HEK293 (cell line): Measurements from ENCODE around the gene PPIP5K2.

ENCODE experiments used
- CTCF ChIA-PET: fragments of 350-600 bp; formaldehyde crosslinking; extraction: SDS; loops from one replicate; lab custom pipeline; 2021; ENCODE audit warnings: antibody characterized with exemption; lab: Yijun Ruan, JAX
- POLR2A ChIA-PET: fragments of 300-600 bp; formaldehyde crosslinking; extraction: SDS; loops from one replicate; lab custom pipeline; 2020; ENCODE audit warnings: antibody characterized with exemption, inconsistent platforms; lab: Yijun Ruan, JAX
- H3K27ac ChIP-seq: fragments of 200-500 bp; sonication (Bioruptor generic); 2 replicates; pipeline ENCODE4 v1.5.1; 2014; ENCODE audit warnings: low read depth, low read length, control low read depth, inconsistent platforms; ENCODE audit errors: extremely low read depth
- H3K36me3 ChIP-seq, 2 experiments: fragments of 200-500 bp in 1 of 2; sonication (Bioruptor generic) in 1 of 2; 1 replicate in 1 of 2; 2 replicates in 1 of 2; pipeline ENCODE4 v1.5.1; 2014 to 2017; ENCODE audit warnings: inconsistent platforms in 2 of 2, low read length in 2 of 2; ENCODE audit not compliant: control insufficient read depth in 2 of 2, insufficient read depth in 1 of 2
- H3K4me1 ChIP-seq: fragments of 200-500 bp; sonication (Bioruptor generic); 2 replicates; pipeline ENCODE4 v1.5.1; 2014; ENCODE audit warnings: mild to moderate bottlenecking, low read length, inconsistent platforms; ENCODE audit not compliant: control insufficient read depth, insufficient read depth
- H3K4me3 ChIP-seq: 2 replicates; pipeline ENCODE4 v1.5.1; 2011; ENCODE audit warnings: low read depth, mild to moderate bottlenecking, control low read depth, low read length, moderate library complexity
- H3K9me3 ChIP-seq: fragments of 200-500 bp; sonication (Bioruptor generic); 2 replicates; pipeline ENCODE4 v1.5.1; 2014; ENCODE audit warnings: low read depth, low read length, inconsistent platforms; ENCODE audit not compliant: control insufficient read depth, insufficient read depth
- KLF9 ChIP-seq: fragments of 450-650 bp; formaldehyde crosslinking; IDR thresholded peaks from 2 replicates; pipeline ENCODE4 v1.5.1; 2016; ENCODE audit warnings: missing biosample characterization, missing genetic modification characterization, low read depth
- REPIN1 ChIP-seq: fragments of 450-650 bp; formaldehyde crosslinking; IDR thresholded peaks from 2 replicates; pipeline ENCODE4 v1.5.1; 2017; ENCODE audit warnings: missing biosample characterization, missing genetic modification characterization, low read depth
- SALL2 ChIP-seq: fragments of 450-650 bp; formaldehyde crosslinking; IDR thresholded peaks from 2 replicates; pipeline ENCODE4 v1.5.0; 2017; ENCODE audit warnings: missing biosample characterization, mild to moderate bottlenecking, missing genetic modification characterization, borderline replicate concordance
- SETDB1 ChIP-seq: IDR thresholded peaks from one replicate; pipeline ENCODE4 v1.6.1; 2017; ENCODE audit warnings: mild to moderate bottlenecking, low read length, moderate library complexity, mixed read lengths; ENCODE audit not compliant: insufficient read length
- SP2 ChIP-seq: fragments of 450-650 bp; formaldehyde crosslinking; IDR thresholded peaks from 2 replicates; pipeline ENCODE4 v1.5.1; 2016; ENCODE audit warnings: missing biosample characterization, missing genetic modification characterization
- ZBTB1 ChIP-seq: fragments of 450-650 bp; formaldehyde crosslinking; IDR thresholded peaks from 2 replicates; pipeline ENCODE4 v1.5.1; 2016; ENCODE audit warnings: missing biosample characterization, missing genetic modification characterization
- ZBTB20 ChIP-seq: fragments of 450-650 bp; formaldehyde crosslinking; IDR thresholded peaks from 2 replicates; pipeline ENCODE4 v1.5.1; 2016; ENCODE audit warnings: missing biosample characterization, missing genetic modification characterization
- ZEB2 ChIP-seq: fragments of 450-650 bp; formaldehyde crosslinking; IDR thresholded peaks from 2 replicates; pipeline ENCODE4 v1.5.1; 2016; ENCODE audit warnings: missing biosample characterization, missing genetic modification characterization
- ZNF10 ChIP-seq: fragments of 450-650 bp; formaldehyde crosslinking; IDR thresholded peaks from 2 replicates; pipeline ENCODE4 v1.5.1; 2017; ENCODE audit warnings: missing biosample characterization, missing genetic modification characterization
- ZNF140 ChIP-seq: fragments of 450-650 bp; formaldehyde crosslinking; IDR thresholded peaks from 2 replicates; pipeline ENCODE4 v1.5.1; 2016; ENCODE audit warnings: missing biosample characterization, missing genetic modification characterization
- ZNF292 ChIP-seq: fragments of 450-650 bp; formaldehyde crosslinking; IDR thresholded peaks from 2 replicates; pipeline ENCODE4 v1.5.1; 2016; ENCODE audit warnings: low read depth, missing biosample characterization, missing genetic modification characterization, borderline replicate concordance
- ZNF394 ChIP-seq: fragments of 450-650 bp; formaldehyde crosslinking; IDR thresholded peaks from 2 replicates; pipeline ENCODE4 v1.5.1; 2016; ENCODE audit warnings: missing biosample characterization, missing genetic modification characterization, mild to moderate bottlenecking, moderate library complexity, borderline replicate concordance
- ZNF423 ChIP-seq: fragments of 450-650 bp; formaldehyde crosslinking; IDR thresholded peaks from 2 replicates; pipeline ENCODE4 v1.5.1; 2016; ENCODE audit warnings: missing biosample characterization, missing genetic modification characterization
- ZNF426 ChIP-seq: fragments of 450-650 bp; formaldehyde crosslinking; IDR thresholded peaks from 2 replicates; pipeline ENCODE4 v1.5.1; 2017; ENCODE audit warnings: missing biosample characterization, missing genetic modification characterization, mild to moderate bottlenecking, inconsistent platforms, moderate library complexity
- ZNF510 ChIP-seq: fragments of 450-650 bp; formaldehyde crosslinking; IDR thresholded peaks from 2 replicates; pipeline ENCODE4 v1.5.1; 2018; ENCODE audit warnings: mild to moderate bottlenecking, missing genetic modification characterization, missing biosample characterization; ENCODE audit not compliant: insufficient replicate concordance
- ZNF555 ChIP-seq: fragments of 450-650 bp; formaldehyde crosslinking; conservative IDR thresholded peaks from 2 replicates; pipeline ENCODE4 v1.5.1; 2017; ENCODE audit warnings: missing biosample characterization, mild to moderate bottlenecking, missing genetic modification characterization, inconsistent platforms
- ZNF623 ChIP-seq: fragments of 450-650 bp; formaldehyde crosslinking; IDR thresholded peaks from 2 replicates; pipeline ENCODE4 v1.5.1; 2016; ENCODE audit warnings: missing biosample characterization, missing genetic modification characterization
- ZNF629 ChIP-seq: fragments of 450-650 bp; formaldehyde crosslinking; IDR thresholded peaks from 2 replicates; pipeline ENCODE4 v1.5.1; 2017; ENCODE audit warnings: missing biosample characterization, missing genetic modification characterization
- ZNF664 ChIP-seq: fragments of 450-650 bp; formaldehyde crosslinking; IDR thresholded peaks from 2 replicates; pipeline ENCODE4 v1.5.1; 2016; ENCODE audit warnings: missing biosample characterization, missing genetic modification characterization
- TF ChIP-seq, protein P1 (sequence below): fragments of 450-650 bp; formaldehyde crosslinking; IDR thresholded peaks from 2 replicates; pipeline ENCODE4 v1.5.1; 2016; ENCODE audit warnings: missing biosample characterization, missing genetic modification characterization
- TF ChIP-seq, protein P2 (sequence below): fragments of 450-650 bp; formaldehyde crosslinking; IDR thresholded peaks from 2 replicates; pipeline ENCODE4 v1.5.1; 2016; ENCODE audit warnings: missing biosample characterization, missing genetic modification characterization
- TF ChIP-seq, protein P3 (sequence below): fragments of 450-650 bp; formaldehyde crosslinking; conservative IDR thresholded peaks from 2 replicates; pipeline ENCODE4 v1.5.1; 2016; ENCODE audit warnings: low read depth, missing biosample characterization, missing genetic modification characterization

Gene PPIP5K2

DNA sequence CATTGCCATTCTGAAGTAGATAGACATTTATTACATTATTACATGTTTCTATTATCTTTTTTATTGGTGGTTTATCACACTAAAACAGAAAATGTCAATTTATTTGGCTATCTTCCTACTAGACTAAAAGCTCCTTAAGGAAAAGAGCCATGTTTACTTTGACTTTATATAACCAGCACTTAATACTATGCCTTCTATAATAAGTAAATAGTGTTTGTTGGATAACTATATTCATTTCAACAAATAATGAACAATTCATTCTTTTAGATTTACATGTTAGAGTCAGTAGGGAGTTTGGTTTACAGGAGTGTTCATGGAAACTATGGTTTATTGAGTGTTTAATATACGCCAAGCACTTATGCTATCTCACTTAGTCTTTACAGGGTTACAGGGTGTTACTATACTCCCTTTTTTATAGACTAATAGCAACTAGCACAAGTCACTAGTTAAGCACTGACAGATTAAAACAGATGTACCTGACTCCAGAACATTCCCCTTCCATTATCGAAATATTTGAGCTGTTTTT lies 7.3 kb downstream of the PPIP5K2 start (continued):
- TF ChIP-seq ZNF10 (no peak), ZNF664 (peak; percentile 68; the same call in 1 of the 2 replicates), ZNF555 (tag by site-specific recombination) (no peak), SETDB1 (no peak), ZBTB1 (tag by site-specific recombination) (no peak), SP2 (tag by site-specific recombination) (no peak), KLF9 (no peak)

DNA sequence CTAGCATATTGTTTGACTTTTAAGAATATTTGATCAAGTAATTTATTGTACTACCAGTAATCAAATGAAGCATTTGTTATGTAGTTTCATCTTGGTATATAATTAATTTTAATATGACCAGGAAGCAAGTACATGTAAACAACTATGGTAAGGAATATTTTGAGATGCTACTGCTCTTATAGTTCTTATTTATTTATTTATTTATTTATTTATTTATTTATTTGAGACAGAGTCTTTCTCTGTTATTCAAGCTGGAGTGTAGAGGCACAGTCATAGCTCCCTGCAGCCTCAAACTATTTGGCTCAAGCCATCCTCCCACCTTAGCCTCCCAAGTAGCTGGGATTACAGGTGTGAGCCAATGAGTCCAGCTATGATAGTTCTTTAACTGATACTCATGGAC lies 8.1 kb downstream of the PPIP5K2 start:
- Histone ChIP-seq H3K36me3 (peaks cover 0 to 3% of the 10 kb centered on the region in 2 experiments; a peak in 1 of 3 replicates), H3K4me3 (no peak overlapping the region), H3K9me3 (no peaks in the 10 kb centered on the region), H3K27ac (no peak overlapping the region), H3K4me1 (no peaks in the 10 kb centered on the region)
- ChIA-PET CTCF (interaction anchor here (0.6 to 1.8 kb wide), 4 partner anchors 11 to 348 kb away, joined by 3 to 7 read pairs (median 3); no protein-coding TSS in a partner anchor), POLR2A (interaction anchor here (0.9 kb wide), 1 partner anchor 118 kb away, joined by 3 read pairs; no protein-coding TSS in a partner anchor)
- TF ChIP-seq, protein P1, sequence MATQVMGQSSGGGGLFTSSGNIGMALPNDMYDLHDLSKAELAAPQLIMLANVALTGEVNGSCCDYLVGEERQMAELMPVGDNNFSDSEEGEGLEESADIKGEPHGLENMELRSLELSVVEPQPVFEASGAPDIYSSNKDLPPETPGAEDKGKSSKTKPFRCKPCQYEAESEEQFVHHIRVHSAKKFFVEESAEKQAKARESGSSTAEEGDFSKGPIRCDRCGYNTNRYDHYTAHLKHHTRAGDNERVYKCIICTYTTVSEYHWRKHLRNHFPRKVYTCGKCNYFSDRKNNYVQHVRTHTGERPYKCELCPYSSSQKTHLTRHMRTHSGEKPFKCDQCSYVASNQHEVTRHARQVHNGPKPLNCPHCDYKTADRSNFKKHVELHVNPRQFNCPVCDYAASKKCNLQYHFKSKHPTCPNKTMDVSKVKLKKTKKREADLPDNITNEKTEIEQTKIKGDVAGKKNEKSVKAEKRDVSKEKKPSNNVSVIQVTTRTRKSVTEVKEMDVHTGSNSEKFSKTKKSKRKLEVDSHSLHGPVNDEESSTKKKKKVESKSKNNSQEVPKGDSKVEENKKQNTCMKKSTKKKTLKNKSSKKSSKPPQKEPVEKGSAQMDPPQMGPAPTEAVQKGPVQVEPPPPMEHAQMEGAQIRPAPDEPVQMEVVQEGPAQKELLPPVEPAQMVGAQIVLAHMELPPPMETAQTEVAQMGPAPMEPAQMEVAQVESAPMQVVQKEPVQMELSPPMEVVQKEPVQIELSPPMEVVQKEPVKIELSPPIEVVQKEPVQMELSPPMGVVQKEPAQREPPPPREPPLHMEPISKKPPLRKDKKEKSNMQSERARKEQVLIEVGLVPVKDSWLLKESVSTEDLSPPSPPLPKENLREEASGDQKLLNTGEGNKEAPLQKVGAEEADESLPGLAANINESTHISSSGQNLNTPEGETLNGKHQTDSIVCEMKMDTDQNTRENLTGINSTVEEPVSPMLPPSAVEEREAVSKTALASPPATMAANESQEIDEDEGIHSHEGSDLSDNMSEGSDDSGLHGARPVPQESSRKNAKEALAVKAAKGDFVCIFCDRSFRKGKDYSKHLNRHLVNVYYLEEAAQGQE (tag by site-specific recombination), result 0 out of 2 replicates have a peak, but pooled peaks have one; percentile 30
- no peak for TF ChIP-seq ZBTB20 (tag by site-specific recombination)
- peak; percentile 56; the same call in 1 of the 2 replicates for TF ChIP-seq ZNF394 (tag by site-specific recombination)
- TF ChIP-seq ZNF555 (tag by site-specific recombination), result peak; percentile 26
- TF ChIP-seq ZNF623 (tag by site-specific recombination), result peak; percentile 30; the same call in 1 of the 2 replicates
- TF ChIP-seq, protein P2, sequence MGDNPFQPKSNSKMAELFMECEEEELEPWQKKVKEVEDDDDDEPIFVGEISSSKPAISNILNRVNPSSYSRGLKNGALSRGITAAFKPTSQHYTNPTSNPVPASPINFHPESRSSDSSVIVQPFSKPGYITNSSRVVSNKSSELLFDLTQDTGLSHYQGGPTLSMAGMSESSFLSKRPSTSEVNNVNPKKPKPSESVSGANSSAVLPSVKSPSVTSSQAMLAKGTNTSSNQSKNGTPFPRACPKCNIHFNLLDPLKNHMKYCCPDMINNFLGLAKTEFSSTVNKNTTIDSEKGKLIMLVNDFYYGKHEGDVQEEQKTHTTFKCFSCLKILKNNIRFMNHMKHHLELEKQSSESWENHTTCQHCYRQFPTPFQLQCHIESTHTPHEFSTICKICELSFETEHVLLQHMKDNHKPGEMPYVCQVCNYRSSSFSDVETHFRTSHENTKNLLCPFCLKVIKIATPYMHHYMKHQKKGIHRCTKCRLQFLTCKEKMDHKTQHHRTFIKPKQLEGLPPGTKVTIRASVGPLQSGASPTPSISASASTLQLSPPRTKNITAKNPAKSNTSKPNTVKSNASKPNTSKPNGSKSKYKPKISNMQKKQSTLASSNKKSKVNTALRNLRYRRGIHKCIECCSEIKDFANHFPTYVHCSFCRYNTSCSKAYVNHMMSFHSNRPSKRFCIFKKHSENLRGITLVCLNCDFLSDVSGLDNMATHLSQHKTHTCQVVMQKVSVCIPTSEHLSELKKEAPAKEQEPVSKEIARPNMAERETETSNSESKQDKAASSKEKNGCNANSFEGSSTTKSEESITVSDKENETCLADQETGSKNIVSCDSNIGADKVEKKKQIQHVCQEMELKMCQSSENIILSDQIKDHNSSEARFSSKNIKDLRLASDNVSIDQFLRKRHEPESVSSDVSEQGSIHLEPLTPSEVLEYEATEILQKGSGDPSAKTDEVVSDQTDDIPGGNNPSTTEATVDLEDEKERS, result no peak
- no peak for TF ChIP-seq ZNF629 (tag by site-specific recombination)
- no peak for TF ChIP-seq ZNF423 (tag by site-specific recombination)
- no peak for TF ChIP-seq ZNF510 (tag by site-specific recombination)
- TF ChIP-seq ZNF292 (tag by site-specific recombination), result no peak
- no peak for TF ChIP-seq SALL2 (tag by site-specific recombination)
- TF ChIP-seq, protein P3, sequence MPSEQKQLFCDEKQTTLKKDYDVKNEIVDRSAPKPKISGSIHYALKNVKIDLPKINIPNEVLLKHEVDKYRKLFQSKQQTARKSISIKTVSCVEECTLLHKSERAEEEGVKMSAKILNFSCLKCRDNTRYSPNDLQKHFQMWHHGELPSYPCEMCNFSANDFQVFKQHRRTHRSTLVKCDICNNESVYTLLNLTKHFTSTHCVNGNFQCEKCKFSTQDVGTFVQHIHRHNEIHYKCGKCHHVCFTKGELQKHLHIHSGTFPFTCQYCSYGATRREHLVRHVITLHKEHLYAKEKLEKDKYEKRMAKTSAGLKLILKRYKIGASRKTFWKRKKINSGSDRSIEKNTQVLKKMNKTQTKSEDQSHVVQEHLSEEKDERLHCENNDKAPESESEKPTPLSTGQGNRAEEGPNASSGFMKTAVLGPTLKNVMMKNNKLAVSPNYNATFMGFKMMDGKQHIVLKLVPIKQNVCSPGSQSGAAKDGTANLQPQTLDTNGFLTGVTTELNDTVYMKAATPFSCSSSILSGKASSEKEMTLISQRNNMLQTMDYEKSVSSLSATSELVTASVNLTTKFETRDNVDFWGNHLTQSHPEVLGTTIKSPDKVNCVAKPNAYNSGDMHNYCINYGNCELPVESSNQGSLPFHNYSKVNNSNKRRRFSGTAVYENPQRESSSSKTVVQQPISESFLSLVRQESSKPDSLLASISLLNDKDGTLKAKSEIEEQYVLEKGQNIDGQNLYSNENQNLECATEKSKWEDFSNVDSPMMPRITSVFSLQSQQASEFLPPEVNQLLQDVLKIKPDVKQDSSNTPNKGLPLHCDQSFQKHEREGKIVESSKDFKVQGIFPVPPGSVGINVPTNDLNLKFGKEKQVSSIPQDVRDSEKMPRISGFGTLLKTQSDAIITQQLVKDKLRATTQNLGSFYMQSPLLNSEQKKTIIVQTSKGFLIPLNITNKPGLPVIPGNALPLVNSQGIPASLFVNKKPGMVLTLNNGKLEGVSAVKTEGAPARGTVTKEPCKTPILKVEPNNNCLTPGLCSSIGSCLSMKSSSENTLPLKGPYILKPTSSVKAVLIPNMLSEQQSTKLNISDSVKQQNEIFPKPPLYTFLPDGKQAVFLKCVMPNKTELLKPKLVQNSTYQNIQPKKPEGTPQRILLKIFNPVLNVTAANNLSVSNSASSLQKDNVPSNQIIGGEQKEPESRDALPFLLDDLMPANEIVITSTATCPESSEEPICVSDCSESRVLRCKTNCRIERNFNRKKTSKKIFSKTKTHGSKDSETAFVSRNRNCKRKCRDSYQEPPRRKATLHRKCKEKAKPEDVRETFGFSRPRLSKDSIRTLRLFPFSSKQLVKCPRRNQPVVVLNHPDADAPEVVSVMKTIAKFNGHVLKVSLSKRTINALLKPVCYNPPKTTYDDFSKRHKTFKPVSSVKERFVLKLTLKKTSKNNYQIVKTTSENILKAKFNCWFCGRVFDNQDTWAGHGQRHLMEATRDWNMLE (tag by site-specific recombination), result peak; percentile 51; the same call in 1 of the 2 replicates
- no peak for TF ChIP-seq REPIN1 (tag by site-specific recombination)
- peak; percentile 44 for TF ChIP-seq ZNF426
- no peak for TF ChIP-seq ZEB2 (tag by site-specific recombination)
- peak; percentile 48; the same call in 1 of the 2 replicates for TF ChIP-seq ZNF140
